ENCODE results near the gene RBBP8NL. TPM values are rescaled to one million over a fixed set of nuclear protein-coding genes. Genes with fewer than 3 reads are reported as not detected.

Gene RBBP8NL
- polyA plus RNA-seq (2013, experiment 1 of 2), result not detected
- not detected for polyA plus RNA-seq (2013, experiment 2 of 2)

- H3K4me1 ChIP-seq (ENCODE audit: control insufficient read depth, insufficient read depth, low read length, poor library complexity, severe bottlenecking), result peaks cover 4% of the 10 kb centered on the region
- WGBS, 2 experiments (ENCODE audit: insufficient coverage in 2 of 2), result 84 to 89% methylated on average over 25 to 26 of the region's 28 CpGs
- H3K27ac ChIP-seq (ENCODE audit: low read depth, low read length, severe bottlenecking), result no peak within 1 kb of the TSS
- no peaks in the 10 kb centered on the region for H3K9me3 ChIP-seq (ENCODE audit: control insufficient read depth, low read length)
- no peak within 1 kb of the TSS for H3K4me3 ChIP-seq (ENCODE audit: extremely low read depth, insufficient read depth, low read length, poor library complexity, severe bottlenecking)
- no peaks in the 10 kb centered on the region for H3K36me3 ChIP-seq (ENCODE audit: control insufficient read depth, insufficient read depth, low read length)
Observed at GRCh38 chr20:62427172-62428001, at the start of gene RBBP8NL. RBBP8NL (minus strand) TSS chr20:62427539; CDS start chr20:62419647, 7,892 bp downstream.

- Histone ChIP-seq H3K27ac (ENCODE audit: low read depth, low read length, severe bottlenecking) (peak overlapping the region; percentile 16), H3K4me3 (ENCODE audit: extremely low read depth, insufficient read depth, low read length, poor library complexity, severe bottlenecking) (peak overlapping the region; percentile 55), H3K9me3 (ENCODE audit: control insufficient read depth, low read length) (no peaks in the 10 kb centered on the region), H3K4me1 (ENCODE audit: control insufficient read depth, insufficient read depth, low read length, poor library complexity, severe bottlenecking) (peaks cover 14% of the 10 kb centered on the region), H3K36me3 (ENCODE audit: control insufficient read depth, insufficient read depth, low read length) (no peaks in the 10 kb centered on the region)
- WGBS, 2 experiments (ENCODE audit: insufficient coverage in 2 of 2), result 0 to 2% methylated on average over 70 to 71 of the region's 82 CpGs
Observed at GRCh38 chr20:62476056-62476838, 48.9 kb upstream of the RBBP8NL start.

- Histone ChIP-seq H3K4me3 (ENCODE audit: extremely low read depth, insufficient read depth, low read length, poor library complexity, severe bottlenecking) (peak within 1 kb of the TSS; percentile 55), H3K4me1 (ENCODE audit: control insufficient read depth, insufficient read depth, low read length, poor library complexity, severe bottlenecking) (peaks cover 10% of the 10 kb centered on the region), H3K36me3 (ENCODE audit: control insufficient read depth, insufficient read depth, low read length) (no peaks in the 10 kb centered on the region), H3K27ac (ENCODE audit: low read depth, low read length, severe bottlenecking) (peak within 1 kb of the TSS; percentile 16), H3K9me3 (ENCODE audit: control insufficient read depth, low read length) (no peaks in the 10 kb centered on the region)
- 0% methylated on average over 18 to 34 of the region's 37 CpGs for WGBS, 2 experiments (ENCODE audit: insufficient coverage in 2 of 2)
Observed at GRCh38 chr20:62475772-62476055, 48.4 kb upstream of the RBBP8NL start, which contains the start of gene GATA5. GATA5 (minus strand) TSS chr20:62475995; CDS start chr20:62475521, 474 bp downstream.

GRCh38 chr20:62475027-62475771 is 47.9 kb upstream of the RBBP8NL start:
- H3K27ac ChIP-seq (ENCODE audit: low read depth, low read length, severe bottlenecking), result no peak overlapping the region

GRCh38 chr20:62474604-62475026 is 47.3 kb upstream of the RBBP8NL start:
- Histone ChIP-seq H3K27ac (ENCODE audit: low read depth, low read length, severe bottlenecking) (peak overlapping the region; percentile 41), H3K9me3 (ENCODE audit: control insufficient read depth, low read length) (no peaks in the 10 kb centered on the region), H3K4me3 (ENCODE audit: extremely low read depth, insufficient read depth, low read length, poor library complexity, severe bottlenecking) (peak overlapping the region; percentile 55), H3K36me3 (ENCODE audit: control insufficient read depth, insufficient read depth, low read length) (no peaks in the 10 kb centered on the region), H3K4me1 (ENCODE audit: control insufficient read depth, insufficient read depth, low read length, poor library complexity, severe bottlenecking) (peaks cover 3% of the 10 kb centered on the region)
- 5 to 6% methylated on average over 22 to 24 of the region's 25 CpGs for WGBS, 2 experiments (ENCODE audit: insufficient coverage in 2 of 2)

More at GRCh38 chr20:62475027-62475771, 47.9 kb upstream of the RBBP8NL start:
- Histone ChIP-seq H3K9me3 (ENCODE audit: control insufficient read depth, low read length) (no peaks in the 10 kb centered on the region), H3K4me1 (ENCODE audit: control insufficient read depth, insufficient read depth, low read length, poor library complexity, severe bottlenecking) (peaks cover 5% of the 10 kb centered on the region), H3K36me3 (ENCODE audit: control insufficient read depth, insufficient read depth, low read length) (no peaks in the 10 kb centered on the region), H3K4me3 (ENCODE audit: extremely low read depth, insufficient read depth, low read length, poor library complexity, severe bottlenecking) (peak overlapping the region; percentile 55)
- 1% methylated on average over 77 to 79 of the region's 93 CpGs for WGBS, 2 experiments (ENCODE audit: insufficient coverage in 2 of 2)

- 4 to 6% methylated on average over 33 to 37 of the region's 52 CpGs for WGBS, 2 experiments (ENCODE audit: insufficient coverage in 2 of 2)
- peak overlapping the region; percentile 55 for H3K4me3 ChIP-seq (ENCODE audit: extremely low read depth, insufficient read depth, low read length, poor library complexity, severe bottlenecking)
Observed at GRCh38 chr20:62473717-62474603, 46.6 kb upstream of the RBBP8NL start.

GRCh38 chr20:62472941-62473585 is 45.7 kb upstream of the RBBP8NL start:
- 79 to 89% methylated on average over 17 to 29 of the region's 30 CpGs for WGBS, 2 experiments (ENCODE audit: insufficient coverage in 2 of 2)

More at GRCh38 chr20:62473717-62474603, 46.6 kb upstream of the RBBP8NL start:
- Histone ChIP-seq H3K9me3 (ENCODE audit: control insufficient read depth, low read length) (no peaks in the 10 kb centered on the region), H3K36me3 (ENCODE audit: control insufficient read depth, insufficient read depth, low read length) (no peaks in the 10 kb centered on the region), H3K27ac (ENCODE audit: low read depth, low read length, severe bottlenecking) (peak overlapping the region; percentile 41), H3K4me1 (ENCODE audit: control insufficient read depth, insufficient read depth, low read length, poor library complexity, severe bottlenecking) (peaks cover 3% of the 10 kb centered on the region)

GRCh38 chr20:62472138-62472940 is 45.0 kb upstream of the RBBP8NL start:
- Histone ChIP-seq H3K36me3 (ENCODE audit: control insufficient read depth, insufficient read depth, low read length) (peaks cover 4% of the 10 kb centered on the region), H3K4me1 (ENCODE audit: control insufficient read depth, insufficient read depth, low read length, poor library complexity, severe bottlenecking) (peaks cover 3% of the 10 kb centered on the region), H3K27ac (ENCODE audit: low read depth, low read length, severe bottlenecking) (no peak overlapping the region), H3K9me3 (ENCODE audit: control insufficient read depth, low read length) (no peaks in the 10 kb centered on the region), H3K4me3 (ENCODE audit: extremely low read depth, insufficient read depth, low read length, poor library complexity, severe bottlenecking) (no peak overlapping the region)
- WGBS, 2 experiments (ENCODE audit: insufficient coverage in 2 of 2), result 90 to 91% methylated on average over 14 to 20 of the region's 23 CpGs

More at GRCh38 chr20:62472941-62473585, 45.7 kb upstream of the RBBP8NL start:
- peaks cover 3% of the 10 kb centered on the region for H3K4me1 ChIP-seq (ENCODE audit: control insufficient read depth, insufficient read depth, low read length, poor library complexity, severe bottlenecking)
- H3K27ac ChIP-seq (ENCODE audit: low read depth, low read length, severe bottlenecking), result no peak overlapping the region
- H3K36me3 ChIP-seq (ENCODE audit: control insufficient read depth, insufficient read depth, low read length), result peaks cover 4% of the 10 kb centered on the region
- H3K9me3 ChIP-seq (ENCODE audit: control insufficient read depth, low read length), result no peaks in the 10 kb centered on the region
- no peak overlapping the region for H3K4me3 ChIP-seq (ENCODE audit: extremely low read depth, insufficient read depth, low read length, poor library complexity, severe bottlenecking)

GRCh38 chr20:62470459-62470858 is 43.1 kb upstream of the RBBP8NL start:
- H3K4me1 ChIP-seq (ENCODE audit: control insufficient read depth, insufficient read depth, low read length, poor library complexity, severe bottlenecking), result peaks cover 3% of the 10 kb centered on the region
- H3K36me3 ChIP-seq (ENCODE audit: control insufficient read depth, insufficient read depth, low read length), result peaks cover 9% of the 10 kb centered on the region
- H3K4me3 ChIP-seq (ENCODE audit: extremely low read depth, insufficient read depth, low read length, poor library complexity, severe bottlenecking), result no peak overlapping the region
- 93 to 98% methylated on average over 7 to 10 of the region's 12 CpGs for WGBS, 2 experiments (ENCODE audit: insufficient coverage in 2 of 2)
- H3K27ac ChIP-seq (ENCODE audit: low read depth, low read length, severe bottlenecking), result no peak overlapping the region
- H3K9me3 ChIP-seq (ENCODE audit: control insufficient read depth, low read length), result no peaks in the 10 kb centered on the region
